Suprapubic skin (tissue), 4 donors: ENCODE results near the gene LMX1B. TPM values are rescaled to one million over a fixed set of nuclear protein-coding genes. Genes with fewer than 3 reads are reported as not detected.

Source experiments
- DNase-seq, 2 donors: peaks; one replicate each; pipeline ENCODE4 v3.0.0-alpha.2; 2019; ENCODE audit warnings: low spot score in 2 of 2
- H3K27ac ChIP-seq: fragments of 200-600 bp; sonication (generic); one replicate; pipeline ENCODE4 v1.5.1; 2019
- H3K27me3 ChIP-seq: fragments of 200-600 bp; sonication (generic); one replicate; pipeline ENCODE4 v1.5.1; 2019
- H3K36me3 ChIP-seq: fragments of 200-600 bp; sonication (generic); one replicate; pipeline ENCODE4 v1.5.1; 2019
- H3K4me1 ChIP-seq: fragments of 200-600 bp; sonication (generic); one replicate; pipeline ENCODE4 v1.5.1; 2019
- H3K4me3 ChIP-seq: fragments of 200-600 bp; sonication (generic); one replicate; pipeline ENCODE4 v1.5.1; 2019; ENCODE audit warnings: mild to moderate bottlenecking
- H3K9me3 ChIP-seq: fragments of 200-600 bp; sonication (generic); one replicate; pipeline ENCODE4 v1.5.1; 2019
- EP300 ChIP-seq: sonication (generic); formaldehyde crosslinking; IDR thresholded peaks from one replicate; pipeline ENCODE4 v1.6.1; 2017; ENCODE audit warnings: antibody characterized with exemption
- POLR2A ChIP-seq, 2 donors: fragments of 450-650 bp; IDR thresholded peaks; one replicate each; pipeline ENCODE4 v1.6.1; 2017; ENCODE audit warnings: antibody characterized with exemption in 2 of 2, mild to moderate bottlenecking in 2 of 2, moderate library complexity in 2 of 2
- POLR2AphosphoS5 ChIP-seq, 3 donors: sonication (generic); formaldehyde crosslinking; IDR thresholded peaks; one replicate each; pipeline ENCODE4 v1.6.1; 2017; ENCODE audit warnings: antibody characterized with exemption in 3 of 3
- WGBS: methylation state at CpG from one replicate; pipeline ENCODE4 v1.1.5; 2018; 5-methylcytosine and 5-hydroxymethylcytosine counted together
- total RNA-seq, 4 donors: library from RNA; depleted of rRNA; stranded (reverse); fragments of >200 nt; gene quantifications; one replicate each; pipeline ENCODE4 v1.1.0, GENCODE V29; 2016
- TF ChIP-seq, protein P1 (sequence below), 2 donors: fragments of 200-600 bp in 1 of 2; fragments of 450-650 bp in 1 of 2; sonication (generic) in 1 of 2; IDR thresholded peaks; one replicate each; pipeline ENCODE4 v1.5.1; 2016 to 2019; ENCODE audit warnings: antibody characterized with exemption in 2 of 2, mild to moderate bottlenecking in 1 of 2, moderate library complexity in 1 of 2

LMX1B gene
- total RNA-seq, 4 donors from 2014 or later: 2.4 to 7.8 (median 5.7) TPM

DNA sequence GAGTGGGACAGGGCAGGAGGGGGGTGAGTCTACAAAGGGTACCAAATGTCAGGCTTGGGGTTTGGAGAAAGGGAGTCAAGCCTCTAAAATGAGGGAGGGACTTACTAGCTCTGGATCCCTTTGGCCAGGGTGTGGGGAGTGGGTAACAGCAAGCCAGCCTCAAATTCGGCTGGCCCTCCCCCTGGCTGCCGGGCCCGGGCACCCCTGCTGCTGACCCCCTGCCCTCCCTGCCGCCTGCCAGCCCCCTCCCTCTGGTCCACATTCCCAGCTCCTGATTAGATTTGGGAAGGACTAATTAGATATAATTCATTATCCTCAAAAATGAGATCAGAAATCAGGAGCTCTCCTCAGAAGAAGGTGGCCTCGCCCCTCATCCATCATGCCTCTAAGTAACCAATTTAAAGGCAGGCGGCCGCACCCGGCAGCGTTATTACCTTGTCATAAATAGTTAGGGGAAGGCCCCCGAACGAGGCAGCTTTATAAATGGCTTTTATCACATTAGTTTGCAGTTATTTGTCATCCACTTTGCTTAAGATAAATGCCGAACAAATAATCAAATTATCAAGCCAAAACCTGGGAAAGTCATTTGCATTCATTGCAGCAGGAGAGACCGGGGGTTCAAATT, 44.6 kb downstream of the LMX1B start:
- WGBS: 83% methylated on average over 13 of the region's 13 CpGs
- Histone ChIP-seq H3K36me3 (no peaks in the 10 kb centered on the region), H3K4me3 (no peak overlapping the region), H3K4me1 (peaks cover 18% of the 10 kb centered on the region), H3K27me3 (peaks cover 20% of the 10 kb centered on the region), H3K9me3 (no peaks in the 10 kb centered on the region), H3K27ac (no peak overlapping the region)
- DNase-seq: no peak
- no peak for TF ChIP-seq POLR2AphosphoS5 (IDR thresholded peaks at IDR 0.05)
- TF ChIP-seq, protein P1, sequence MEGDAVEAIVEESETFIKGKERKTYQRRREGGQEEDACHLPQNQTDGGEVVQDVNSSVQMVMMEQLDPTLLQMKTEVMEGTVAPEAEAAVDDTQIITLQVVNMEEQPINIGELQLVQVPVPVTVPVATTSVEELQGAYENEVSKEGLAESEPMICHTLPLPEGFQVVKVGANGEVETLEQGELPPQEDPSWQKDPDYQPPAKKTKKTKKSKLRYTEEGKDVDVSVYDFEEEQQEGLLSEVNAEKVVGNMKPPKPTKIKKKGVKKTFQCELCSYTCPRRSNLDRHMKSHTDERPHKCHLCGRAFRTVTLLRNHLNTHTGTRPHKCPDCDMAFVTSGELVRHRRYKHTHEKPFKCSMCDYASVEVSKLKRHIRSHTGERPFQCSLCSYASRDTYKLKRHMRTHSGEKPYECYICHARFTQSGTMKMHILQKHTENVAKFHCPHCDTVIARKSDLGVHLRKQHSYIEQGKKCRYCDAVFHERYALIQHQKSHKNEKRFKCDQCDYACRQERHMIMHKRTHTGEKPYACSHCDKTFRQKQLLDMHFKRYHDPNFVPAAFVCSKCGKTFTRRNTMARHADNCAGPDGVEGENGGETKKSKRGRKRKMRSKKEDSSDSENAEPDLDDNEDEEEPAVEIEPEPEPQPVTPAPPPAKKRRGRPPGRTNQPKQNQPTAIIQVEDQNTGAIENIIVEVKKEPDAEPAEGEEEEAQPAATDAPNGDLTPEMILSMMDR (IDR thresholded peaks at IDR 0.05): no peak
- TF ChIP-seq EP300: no peak
- TF ChIP-seq POLR2A (IDR thresholded peaks at IDR 0.05): no peak

DNA sequence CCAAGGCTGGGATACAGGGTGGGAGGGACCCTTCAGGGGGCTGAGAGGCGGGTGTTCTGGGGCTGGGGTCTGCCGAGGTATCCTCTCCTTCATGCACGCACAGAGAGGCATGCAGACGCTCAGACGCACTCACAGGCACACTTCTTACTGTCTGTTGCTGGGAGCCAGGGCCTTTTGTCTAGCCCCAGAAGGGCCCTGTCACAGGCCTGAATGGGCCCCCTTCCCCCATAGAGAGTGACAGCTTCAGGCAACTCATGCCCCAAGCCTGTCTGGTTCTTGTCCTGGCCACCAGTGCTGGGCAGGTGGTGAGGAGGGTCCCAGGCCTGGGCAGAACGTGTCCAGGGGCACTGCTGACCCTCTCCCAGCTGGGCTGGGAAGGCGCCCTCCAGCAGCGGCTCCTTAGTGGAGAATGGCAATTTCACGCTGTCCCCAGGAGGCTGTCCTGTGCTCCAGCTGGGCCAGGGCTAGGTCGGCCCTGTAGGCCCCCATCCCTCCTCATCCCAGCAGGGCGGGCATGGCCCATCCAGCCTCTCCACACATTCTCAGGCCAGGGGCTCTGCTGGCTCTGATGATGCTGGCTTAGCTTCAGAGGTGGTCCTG, 45.3 kb downstream of the LMX1B start:
- TF ChIP-seq POLR2A (IDR thresholded peaks at IDR 0.05) (no peak), EP300 (no peak), POLR2AphosphoS5 (IDR thresholded peaks at IDR 0.05) (no peak)
- TF ChIP-seq, protein P1 (IDR thresholded peaks at IDR 0.05): no peak
- no peak for DNase-seq
- Histone ChIP-seq H3K4me1 (peaks cover 25% of the 10 kb centered on the region), H3K9me3 (no peaks in the 10 kb centered on the region), H3K27me3 (peaks cover 20% of the 10 kb centered on the region), H3K27ac (no peak overlapping the region), H3K4me3 (no peak overlapping the region), H3K36me3 (no peaks in the 10 kb centered on the region)
- 98% methylated on average over 6 of the region's 11 CpGs for WGBS

DNA sequence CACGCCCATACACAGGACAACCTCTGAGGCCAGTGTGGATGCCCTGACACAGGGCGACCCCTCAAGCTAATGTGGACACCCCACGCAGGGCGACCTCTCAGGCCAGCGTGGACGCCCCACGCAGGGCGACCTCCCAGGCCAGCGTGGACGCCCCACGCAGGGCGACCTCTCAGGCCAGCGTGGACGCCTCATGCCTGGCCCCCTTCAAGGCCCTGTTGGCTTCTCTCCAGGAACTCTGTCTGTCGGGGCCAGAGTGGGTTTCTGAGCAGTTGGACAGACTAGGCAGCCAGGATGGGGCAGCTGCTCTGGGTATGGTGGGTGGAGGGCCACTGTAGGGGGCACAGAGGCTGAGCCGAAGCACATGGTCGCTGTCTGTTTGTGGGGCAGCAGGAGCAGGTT, 47.4 kb downstream of the LMX1B start:
- Histone ChIP-seq H3K4me3 (no peak overlapping the region), H3K27me3 (peaks cover 26% of the 10 kb centered on the region), H3K4me1 (peaks cover 36% of the 10 kb centered on the region), H3K9me3 (no peaks in the 10 kb centered on the region), H3K36me3 (no peaks in the 10 kb centered on the region), H3K27ac (no peak overlapping the region)
- DNase-seq: no peak
- WGBS: 100% methylated on average over 1 of the region's 17 CpGs
- TF ChIP-seq, protein P1 (IDR thresholded peaks at IDR 0.05): no peak
- no peak for TF ChIP-seq POLR2A (IDR thresholded peaks at IDR 0.05)
- TF ChIP-seq POLR2AphosphoS5 (IDR thresholded peaks at IDR 0.05): no peak
- no peak for TF ChIP-seq EP300

DNA sequence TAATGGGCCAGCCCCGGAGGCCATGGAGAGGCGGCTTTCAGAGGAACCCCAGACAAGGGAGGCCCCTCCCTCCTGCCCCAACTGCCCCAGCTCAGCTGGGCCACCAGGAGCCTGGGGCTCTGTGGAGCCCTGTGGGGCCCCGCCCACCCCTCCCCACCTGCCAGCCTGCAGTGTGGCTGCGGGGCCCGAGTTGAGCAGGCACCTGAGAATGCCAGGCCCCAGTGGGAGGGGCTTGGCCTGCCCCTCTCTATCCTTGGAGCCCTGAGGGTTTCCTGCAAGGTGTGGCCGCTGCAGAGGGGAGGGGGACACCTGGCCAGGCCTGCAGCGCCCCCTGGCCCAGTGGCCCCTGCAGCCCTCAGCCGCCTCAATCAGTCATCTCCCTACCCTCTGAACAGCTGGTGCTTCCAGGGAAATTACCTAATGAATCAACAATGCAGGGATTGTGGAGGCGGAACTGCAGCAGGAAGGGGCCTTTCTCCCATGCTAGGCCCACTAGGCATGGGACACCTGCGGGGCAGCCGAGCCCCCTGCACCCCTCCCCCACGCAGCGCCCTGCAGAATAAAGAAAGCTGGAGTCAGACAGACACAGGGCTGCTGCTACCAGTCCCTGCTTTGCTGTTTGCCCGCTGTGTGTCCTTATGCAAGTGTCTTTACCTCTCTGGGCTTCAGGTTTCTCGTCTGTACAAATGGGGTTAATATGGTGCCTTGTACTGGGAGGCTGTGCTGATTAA, 48.0 kb downstream of the LMX1B start:
- Histone ChIP-seq H3K36me3 (no peaks in the 10 kb centered on the region), H3K4me3 (no peak overlapping the region), H3K9me3 (no peaks in the 10 kb centered on the region), H3K27me3 (peaks cover 27% of the 10 kb centered on the region), H3K4me1 (peaks cover 36% of the 10 kb centered on the region), H3K27ac (peak overlapping the region; percentile 22)
- TF ChIP-seq, protein P1 (IDR thresholded peaks at IDR 0.05): no peak
- TF ChIP-seq POLR2AphosphoS5 (IDR thresholded peaks at IDR 0.05) (no peak), POLR2A (IDR thresholded peaks at IDR 0.05) (no peak), EP300 (no peak)
- no peak for DNase-seq
- 60% methylated on average over 3 of the region's 15 CpGs for WGBS

DNA sequence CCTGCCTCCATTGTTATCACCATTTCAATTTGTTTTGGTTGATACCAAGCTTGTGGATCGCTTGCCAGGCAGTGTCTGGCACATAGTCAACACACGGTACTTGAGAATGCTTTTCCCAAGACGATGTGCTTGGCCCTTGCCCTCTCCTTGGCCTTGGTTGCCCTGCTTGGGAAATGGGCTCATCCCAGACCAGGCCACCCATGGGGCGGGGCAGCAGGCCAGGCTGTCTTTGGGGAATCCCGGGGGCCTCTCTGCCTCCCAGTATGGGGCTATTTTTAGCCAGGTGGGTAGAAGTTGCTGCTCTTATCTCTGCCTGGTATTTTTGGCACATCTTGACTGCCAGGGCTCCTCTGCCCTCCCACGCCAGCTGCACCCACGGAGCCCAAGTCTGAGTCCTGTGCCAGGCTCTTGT, 49.9 kb downstream of the LMX1B start:
- no peak for TF ChIP-seq POLR2AphosphoS5 (IDR thresholded peaks at IDR 0.05)
- TF ChIP-seq POLR2A (IDR thresholded peaks at IDR 0.05): no peak
- TF ChIP-seq EP300: no peak
- Histone ChIP-seq H3K36me3 (no peaks in the 10 kb centered on the region), H3K27ac (no peak overlapping the region), H3K27me3 (peaks cover 34% of the 10 kb centered on the region), H3K4me3 (no peak overlapping the region), H3K9me3 (no peaks in the 10 kb centered on the region), H3K4me1 (peaks cover 36% of the 10 kb centered on the region)
- 15% methylated on average over 7 of the region's 7 CpGs for WGBS
- no peak for DNase-seq
